Raji (cell line): ENCODE data around the gene TANGO6.

ENCODE experiments used
- POLR2A ChIP-seq: IDR thresholded peaks from 2 replicates; pipeline ENCODE4 v1.6.1; 2011; ENCODE audit warnings: low read depth, low read length, control low read depth; ENCODE audit not compliant: insufficient read depth

The TANGO6 gene

DNA sequence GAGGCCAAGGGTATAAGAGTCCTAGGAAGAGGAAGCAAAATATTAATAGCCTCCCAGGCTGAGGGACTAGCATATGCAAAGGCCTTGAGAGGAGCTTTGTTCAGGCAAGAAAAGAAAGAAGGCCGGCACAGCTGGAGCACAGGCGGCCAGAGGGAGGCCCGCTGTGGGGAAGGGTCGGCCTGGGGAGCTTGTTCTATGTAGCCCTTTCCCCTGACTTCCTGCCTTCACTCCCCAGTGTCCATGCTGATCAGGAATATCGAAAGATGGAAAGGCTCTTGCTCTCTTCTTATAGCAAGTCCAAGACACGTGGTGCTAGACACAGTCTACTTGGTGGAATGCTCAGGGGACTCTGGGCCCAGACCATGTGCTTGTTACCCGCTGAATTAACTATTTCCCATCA lies 234.7 kb downstream of the TANGO6 start:
- no peak for TF ChIP-seq POLR2A

DNA sequence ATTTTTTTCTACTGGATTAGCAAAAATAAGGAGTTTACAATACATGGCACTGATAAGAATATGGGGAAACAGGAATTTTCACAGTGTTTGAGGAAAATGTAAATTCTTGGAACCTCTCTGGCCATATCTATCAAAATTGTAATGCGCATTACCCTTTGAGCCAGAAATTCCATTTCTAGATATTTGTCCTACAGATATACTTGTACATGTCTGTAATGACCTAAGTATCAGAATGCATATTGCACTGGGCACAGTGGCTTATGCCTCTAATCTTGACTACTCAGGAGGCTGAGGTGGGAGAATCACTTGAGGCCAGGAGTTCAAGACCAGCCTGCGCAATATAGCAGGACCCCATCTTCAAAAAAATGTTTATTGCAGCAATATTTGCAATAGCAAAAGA lies 236.4 kb downstream of the TANGO6 start:
- TF ChIP-seq POLR2A, result no peak

DNA sequence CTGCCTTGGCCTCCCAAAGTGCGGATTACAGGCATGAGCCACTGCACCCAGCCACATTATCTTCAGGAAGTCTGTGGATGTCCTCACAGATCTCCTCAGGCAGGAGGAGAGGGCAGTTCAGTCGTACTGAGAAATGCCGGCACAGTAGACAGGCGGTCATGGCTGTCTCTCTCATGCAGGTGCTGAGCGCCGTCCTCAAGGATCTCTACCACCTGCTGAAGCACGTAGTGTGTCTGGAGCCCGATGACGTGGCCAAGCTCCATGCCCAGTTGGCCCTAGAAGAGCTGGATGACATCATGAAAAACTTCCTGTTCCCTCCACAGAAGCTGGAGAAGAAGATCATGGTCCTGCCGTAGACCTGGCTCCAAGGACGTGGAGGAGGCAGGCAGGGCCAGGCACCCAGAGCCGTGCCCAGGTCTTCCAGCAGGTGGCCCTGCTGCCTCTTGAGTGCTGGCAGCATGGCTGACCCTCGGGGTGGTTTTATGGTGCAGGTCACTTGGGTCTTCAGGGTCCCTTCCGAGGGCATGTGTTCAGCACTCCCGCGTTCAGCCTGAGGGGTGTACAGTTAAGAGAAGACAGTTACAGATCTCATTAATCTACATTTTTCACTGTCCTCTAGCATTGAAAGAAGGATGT lies 240.1 kb downstream of the TANGO6 start:
- TF ChIP-seq POLR2A, result no peak

DNA sequence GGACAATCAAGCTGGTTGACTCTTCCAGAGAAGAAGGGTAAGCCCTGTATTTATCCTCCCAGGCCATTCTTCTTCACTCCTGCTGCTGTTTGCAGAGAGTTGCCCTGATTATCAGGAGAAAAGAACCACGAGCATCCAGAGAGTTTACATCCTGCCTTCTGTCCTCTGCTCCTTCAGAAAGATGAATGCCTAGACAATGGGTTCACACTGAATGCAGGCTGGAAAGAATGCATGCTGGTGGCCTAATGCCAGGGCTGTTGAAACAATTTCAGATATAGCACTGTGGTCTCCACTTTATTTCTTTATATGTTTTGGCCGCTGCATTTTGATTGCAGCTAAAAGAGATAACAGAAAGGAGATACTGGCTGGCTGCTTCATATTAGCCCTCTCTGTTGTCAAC lies 241.0 kb downstream of the TANGO6 start:
- TF ChIP-seq POLR2A, result no peak

DNA sequence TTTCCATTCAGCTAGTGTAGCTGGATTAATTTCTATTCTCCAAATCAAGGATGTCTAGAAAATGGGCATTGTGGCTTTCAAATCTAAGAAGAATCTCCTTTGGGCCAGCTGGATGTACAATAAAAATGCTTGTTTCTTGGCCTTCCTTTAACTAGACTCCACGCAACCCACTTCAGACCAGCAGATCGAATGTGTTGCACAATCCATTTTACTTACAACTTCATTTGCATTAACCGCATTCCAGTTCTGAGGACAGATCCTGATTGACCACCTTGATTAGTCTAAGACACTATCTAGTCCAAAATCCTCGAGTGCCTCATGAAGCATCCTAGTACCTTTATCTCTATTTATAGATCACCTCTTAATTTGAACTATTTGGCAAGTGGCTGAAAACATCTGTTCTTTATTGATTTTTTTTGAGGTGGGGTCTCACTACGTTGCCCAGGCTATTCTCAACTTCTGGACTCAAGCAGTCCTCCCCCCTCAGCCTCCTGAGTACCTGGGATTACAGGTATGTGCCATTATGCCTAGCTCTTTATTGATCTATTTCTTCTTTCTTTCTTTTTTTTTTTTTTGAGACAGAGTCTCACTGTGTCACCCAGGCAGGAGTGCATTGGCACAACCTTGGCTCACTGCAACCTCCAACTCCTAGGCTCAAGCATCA lies 241.8 kb downstream of the TANGO6 start:
- no peak for TF ChIP-seq POLR2A

DNA sequence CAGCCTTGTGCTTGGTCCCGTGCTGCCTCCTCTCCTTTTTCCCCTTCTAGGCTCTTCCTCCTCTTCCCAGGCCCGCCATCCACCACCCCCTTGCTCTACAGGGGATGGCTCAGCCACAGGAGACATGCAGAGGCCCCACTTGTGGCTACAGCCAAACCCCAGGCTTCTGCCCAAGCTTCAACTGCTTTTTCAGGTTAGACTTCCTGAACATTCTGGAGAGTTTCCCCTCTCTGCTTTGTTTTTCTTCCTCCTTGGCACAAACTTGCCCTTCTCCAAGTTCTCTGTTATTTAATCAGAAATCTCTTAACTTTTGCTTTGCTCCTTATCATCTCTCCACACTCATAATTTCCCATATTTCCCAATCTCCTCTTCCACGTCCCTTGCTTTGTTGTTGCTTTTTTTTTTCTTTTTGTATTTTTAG lies 243.8 kb downstream of the TANGO6 start:
- TF ChIP-seq POLR2A, result no peak

DNA sequence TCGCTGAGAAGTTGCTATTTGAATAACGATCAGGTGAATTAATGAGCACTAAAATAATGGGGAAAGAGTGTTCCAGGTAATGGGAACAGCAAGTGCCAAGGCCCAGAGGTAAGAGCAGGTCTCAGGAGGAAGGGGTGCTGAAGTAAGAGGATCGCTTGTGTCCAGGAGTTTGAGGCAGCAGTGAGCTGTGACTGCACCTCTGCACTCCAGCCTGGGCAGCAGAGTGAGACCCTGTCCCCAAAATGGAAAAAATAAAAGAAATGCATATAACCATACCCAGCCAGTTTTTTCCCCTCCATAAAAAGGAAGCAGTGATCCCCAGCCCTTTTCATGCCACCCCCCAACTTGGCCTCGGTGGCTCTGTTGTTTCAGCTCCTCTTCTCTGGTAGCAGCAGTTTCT lies 245.4 kb downstream of the TANGO6 start:
- no peak for TF ChIP-seq POLR2A

DNA sequence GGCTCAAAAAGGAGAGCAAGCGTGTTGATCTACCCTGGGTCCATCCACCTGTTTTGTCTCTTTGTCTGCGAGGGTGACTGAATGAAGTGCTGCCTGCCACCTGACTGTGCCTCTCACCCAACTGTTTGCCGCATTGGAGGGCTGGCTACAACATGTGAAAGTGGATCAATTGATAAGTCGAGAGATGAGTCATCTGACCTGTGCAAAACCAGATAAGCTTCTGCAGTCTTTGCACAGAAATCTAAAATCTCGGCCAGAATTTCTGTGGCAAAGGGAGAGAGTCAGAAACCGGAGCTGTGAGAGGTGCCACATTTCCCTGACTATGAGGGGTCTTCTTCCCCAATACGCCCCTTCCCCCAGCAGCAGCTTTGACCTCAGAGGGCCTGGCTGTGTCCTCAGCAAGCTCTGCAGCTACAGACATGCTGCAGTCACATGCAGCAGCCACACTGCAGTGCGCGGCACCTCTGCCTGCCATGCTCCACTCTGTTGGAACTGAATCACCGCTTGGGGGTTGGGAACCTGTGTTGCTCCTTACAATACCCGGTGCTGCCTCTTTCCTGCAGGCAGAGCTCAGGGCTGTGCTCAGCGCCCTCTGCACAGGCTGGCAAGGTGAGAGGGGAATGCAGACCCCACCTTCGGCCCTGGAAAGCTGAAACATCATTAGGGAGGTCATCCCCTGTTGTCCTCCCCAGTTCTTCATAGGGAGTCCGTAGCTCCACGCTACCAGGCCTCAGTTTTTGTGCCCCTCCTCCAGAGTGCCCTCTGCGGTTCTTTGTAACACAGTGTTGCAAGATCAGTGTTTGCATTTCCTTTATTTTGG lies 246.0 kb downstream of the TANGO6 start:
- TF ChIP-seq POLR2A, result no peak

DNA sequence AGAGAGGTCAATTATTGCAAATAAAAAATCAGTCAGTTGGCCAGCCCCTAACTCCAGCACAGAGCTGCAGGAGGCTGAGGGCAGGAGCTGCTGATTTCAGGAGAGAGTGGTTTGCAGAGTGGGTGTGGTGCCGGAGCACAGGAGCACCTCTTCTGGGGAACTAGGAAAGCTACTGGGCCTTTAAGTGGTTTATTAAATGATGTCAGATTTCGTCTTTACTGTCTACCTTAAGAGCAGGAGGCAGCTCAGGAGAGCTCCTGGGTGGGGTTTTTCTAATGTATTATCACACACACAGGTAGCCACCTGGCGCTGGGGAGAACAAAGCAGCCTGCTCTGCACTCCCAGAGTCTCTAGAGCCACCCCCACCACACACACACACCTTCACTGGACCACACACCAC lies 250.6 kb downstream of the TANGO6 start:
- no peak for TF ChIP-seq POLR2A

DNA sequence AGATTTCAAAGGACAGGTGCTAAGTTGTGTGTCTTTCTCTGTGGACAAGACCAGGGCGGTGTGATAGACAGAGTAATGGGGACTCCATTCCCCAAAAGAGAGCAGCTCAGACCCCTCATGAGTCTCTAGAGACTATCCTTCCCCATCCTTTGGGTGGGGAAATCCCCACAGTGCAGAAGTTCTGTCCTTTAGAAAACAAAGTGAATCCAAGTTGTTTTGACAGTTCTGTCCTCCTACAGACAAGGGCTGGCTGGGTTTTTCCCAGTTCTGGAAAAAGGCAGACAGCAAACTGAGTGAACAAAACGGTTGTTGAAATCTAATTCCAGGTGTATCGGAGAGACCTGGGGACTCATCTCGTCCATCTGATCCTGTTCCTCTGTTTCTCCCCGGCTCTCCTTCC lies 251.2 kb downstream of the TANGO6 start:
- TF ChIP-seq POLR2A, result no peak

DNA sequence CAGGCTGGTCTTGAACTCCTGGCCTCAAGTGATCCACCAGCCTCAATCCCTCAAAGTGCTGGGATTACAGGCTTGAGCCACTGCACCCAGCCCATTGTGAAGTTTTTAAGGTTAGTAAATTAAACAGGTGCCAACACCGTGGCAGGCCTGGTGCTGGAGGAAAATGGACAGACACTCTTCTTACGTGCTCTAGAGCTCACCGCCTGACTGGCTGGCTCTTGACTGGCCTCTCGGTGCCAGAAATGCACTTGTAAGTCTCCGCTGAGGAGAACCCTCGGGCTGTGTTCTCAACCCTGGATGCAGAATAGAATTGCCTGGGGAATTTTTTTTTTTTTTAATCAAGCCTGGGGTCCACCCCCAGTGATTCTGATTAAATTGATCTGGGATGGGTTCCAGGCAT lies 251.9 kb downstream of the TANGO6 start:
- no peak for TF ChIP-seq POLR2A

DNA sequence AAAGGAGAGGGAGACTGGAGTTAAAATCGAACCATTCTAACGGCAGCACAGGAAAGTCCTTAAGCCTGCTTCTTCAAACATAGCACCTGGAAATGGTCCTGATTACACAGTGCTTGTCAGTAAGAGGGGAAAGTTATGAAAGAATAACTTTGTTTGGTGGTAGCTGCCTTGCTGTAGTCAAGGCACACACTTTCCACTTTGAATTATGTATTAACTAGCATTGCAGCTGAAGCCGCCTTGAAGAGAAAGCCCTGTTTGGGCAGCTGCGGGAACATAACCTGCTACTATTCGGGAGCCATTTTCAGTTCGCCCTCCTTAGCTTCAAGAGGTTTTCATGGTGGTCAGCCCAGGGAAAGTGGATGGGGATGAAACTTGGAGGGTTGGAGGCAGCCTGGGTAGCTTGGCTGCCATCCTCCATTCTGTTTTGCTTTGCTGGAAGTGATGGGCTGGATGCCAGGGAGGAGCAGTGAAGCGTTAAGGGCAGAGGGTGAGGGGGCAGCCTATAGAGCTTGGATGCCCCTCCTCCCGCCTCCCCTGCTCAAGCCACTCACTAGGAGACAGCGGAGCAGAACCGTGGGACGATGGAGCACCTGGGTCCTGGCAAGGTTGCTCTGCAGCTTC lies 256.9 kb downstream of the TANGO6 start:
- no peak for TF ChIP-seq POLR2A

DNA sequence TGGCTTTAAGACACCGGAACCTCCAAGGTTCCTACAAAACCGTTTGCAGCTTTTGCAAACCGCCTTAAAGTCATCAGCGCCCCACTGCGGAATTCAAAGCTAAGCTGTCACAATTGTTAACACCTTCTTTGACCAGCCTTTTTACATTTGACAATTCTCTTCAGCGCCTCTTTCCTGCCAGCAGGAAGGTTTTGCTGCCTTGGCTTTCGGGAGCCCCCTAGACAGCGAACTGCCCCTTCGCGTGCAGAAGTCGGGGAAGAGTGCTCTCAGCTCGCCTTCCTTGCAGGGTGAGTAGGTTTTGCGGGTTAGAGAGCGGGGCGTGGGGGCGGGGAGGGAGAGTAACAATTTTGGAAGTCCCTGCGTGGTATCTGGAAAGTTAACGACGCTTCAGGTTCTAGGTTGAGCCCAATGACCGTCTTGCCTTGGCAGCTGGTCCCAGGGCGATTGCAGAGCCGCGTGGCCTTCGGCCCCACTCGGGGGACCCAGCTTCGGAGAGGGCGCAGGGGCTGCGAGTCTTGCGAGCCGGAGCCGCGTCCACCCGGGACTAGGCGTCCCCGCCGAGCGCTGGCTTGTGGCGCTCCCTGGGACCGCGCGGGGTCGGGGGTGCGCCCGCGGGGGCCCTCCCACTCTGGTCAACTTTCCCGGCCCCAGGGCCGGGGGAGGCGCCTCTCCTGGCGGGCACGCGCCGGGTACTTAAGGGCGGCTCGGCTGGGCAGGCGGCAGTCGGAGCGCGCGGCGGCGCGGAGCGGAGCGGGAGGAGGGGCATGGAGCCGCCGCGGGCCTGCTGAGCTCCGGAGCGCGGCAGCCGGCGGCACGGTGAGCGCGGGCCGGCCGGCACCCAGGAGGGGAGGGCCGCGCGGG lies 262.4 kb downstream of the TANGO6 start, which contains the start of gene HAS3:
TSS of gene HAS3 (plus strand) at position 153 of the 861 bp plus-strand sequence. CDS start 3,743 bp downstream, outside the sequence.
- TF ChIP-seq POLR2A, result no peak

DNA sequence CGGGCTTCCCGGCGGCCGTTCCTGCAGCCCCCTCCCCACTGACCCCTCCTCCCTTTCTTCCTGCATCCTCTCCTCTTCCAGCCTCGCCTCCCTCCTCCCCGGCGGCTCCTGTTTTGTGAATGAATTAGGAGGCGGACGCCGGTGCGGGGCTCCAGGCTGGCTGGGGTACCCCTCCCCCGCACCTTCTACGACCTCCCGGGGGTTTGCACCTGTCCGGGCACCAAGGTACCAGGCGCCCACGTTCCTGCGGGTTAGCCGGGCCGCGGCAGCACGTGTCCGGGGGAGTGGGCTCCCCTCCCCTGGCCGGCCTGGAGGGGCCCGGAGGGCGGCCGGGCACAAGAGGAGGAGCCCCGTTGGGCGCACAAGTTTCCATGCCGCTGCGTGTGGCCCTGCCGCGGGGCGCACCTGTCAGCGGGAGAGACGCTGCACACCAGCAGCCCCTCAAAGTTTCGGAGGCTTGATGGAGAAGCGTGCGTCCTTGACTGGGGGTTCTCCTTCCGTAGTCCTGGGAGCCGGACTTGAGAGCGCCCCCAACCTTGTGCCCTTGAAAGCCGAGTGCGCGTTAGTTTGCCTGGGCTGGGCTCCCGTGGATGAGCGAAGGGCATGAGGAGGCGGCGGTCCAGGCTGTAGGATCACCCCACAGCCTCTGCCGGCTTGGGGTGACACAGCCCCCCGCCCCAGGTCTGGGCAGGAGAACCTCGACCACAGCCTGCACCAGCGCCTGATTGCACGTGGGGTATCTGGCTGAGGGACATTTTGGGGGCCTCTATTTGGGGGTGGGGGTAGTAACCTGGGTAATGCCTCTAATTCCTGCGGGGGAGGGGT lies 263.4 kb downstream of the TANGO6 start:
- TF ChIP-seq POLR2A, result no peak
